Measurements from ENCODE around the gene ADNP. TPM values are rescaled to one million over a fixed set of nuclear protein-coding genes. Genes with fewer than 3 reads are reported as not detected.

The ADNP gene
- total RNA-seq, 1 experiment from 2014 or later: 143 TPM

DNA sequence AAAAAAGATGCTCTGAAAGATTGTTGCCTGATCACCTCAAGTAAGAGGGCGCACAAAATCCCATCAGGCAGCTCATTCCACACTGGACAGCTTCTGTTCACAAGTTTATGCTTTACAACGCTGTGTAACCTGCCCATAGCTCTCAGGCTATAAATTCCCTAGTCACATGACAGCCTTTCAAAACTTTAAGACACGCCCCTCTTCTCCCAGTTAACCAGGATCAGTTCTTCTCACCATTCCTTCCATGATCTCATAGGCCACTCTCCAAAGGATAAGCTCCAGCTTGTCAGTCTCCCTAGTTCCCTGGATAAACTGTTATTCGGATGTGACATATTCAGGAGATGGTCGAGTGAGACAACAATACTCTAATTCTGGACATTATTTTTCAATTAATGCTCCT lies 15.0 kb downstream of the ADNP start:
- no peak overlapping the region for H4K91ac ChIP-seq (ENCODE audit: insufficient read length, low read depth, low read length)
- no peak overlapping the region for H3K27ac ChIP-seq (ENCODE audit: insufficient read length, low read depth, low read length)
- peaks cover 11 to 68% (median 57%) of the 10 kb centered on the region in 3 experiments; a peak in 6 of 7 replicates for H3K36me3 Mint-ChIP-seq (ENCODE audit: insufficient read depth in 1 of 3, low read depth in 3 of 3)
- H4K8ac ChIP-seq (replicated peaks; ENCODE audit: insufficient read length, low read depth, low read length): no peak overlapping the region
- TF ChIP-seq, protein P1, sequence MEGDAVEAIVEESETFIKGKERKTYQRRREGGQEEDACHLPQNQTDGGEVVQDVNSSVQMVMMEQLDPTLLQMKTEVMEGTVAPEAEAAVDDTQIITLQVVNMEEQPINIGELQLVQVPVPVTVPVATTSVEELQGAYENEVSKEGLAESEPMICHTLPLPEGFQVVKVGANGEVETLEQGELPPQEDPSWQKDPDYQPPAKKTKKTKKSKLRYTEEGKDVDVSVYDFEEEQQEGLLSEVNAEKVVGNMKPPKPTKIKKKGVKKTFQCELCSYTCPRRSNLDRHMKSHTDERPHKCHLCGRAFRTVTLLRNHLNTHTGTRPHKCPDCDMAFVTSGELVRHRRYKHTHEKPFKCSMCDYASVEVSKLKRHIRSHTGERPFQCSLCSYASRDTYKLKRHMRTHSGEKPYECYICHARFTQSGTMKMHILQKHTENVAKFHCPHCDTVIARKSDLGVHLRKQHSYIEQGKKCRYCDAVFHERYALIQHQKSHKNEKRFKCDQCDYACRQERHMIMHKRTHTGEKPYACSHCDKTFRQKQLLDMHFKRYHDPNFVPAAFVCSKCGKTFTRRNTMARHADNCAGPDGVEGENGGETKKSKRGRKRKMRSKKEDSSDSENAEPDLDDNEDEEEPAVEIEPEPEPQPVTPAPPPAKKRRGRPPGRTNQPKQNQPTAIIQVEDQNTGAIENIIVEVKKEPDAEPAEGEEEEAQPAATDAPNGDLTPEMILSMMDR (conservative IDR thresholded peaks at IDR 0.05): no peak
- H3K4me1 ChIP-seq (ENCODE audit: insufficient read depth, low read length): peaks cover 5% of the 10 kb centered on the region; the same call in 1 of the 2 replicates
- H3K23me2 ChIP-seq (ENCODE audit: insufficient read length, low read depth, low read length, poor library complexity, severe bottlenecking): no peaks in the 10 kb centered on the region
- no peak overlapping the region for H2BK120ac ChIP-seq (ENCODE audit: low read depth, low read length, poor library complexity, severe bottlenecking)
- H3K18ac ChIP-seq (ENCODE audit: insufficient read length, low read depth, low read length): no peak overlapping the region
- no peaks in the 10 kb centered on the region for H3K9me3 ChIP-seq (ENCODE audit: control insufficient read depth, low read depth, low read length)
- H3K9me3 Mint-ChIP-seq: no peaks in the 10 kb centered on the region
- no peak overlapping the region for H2AFZ ChIP-seq (ENCODE audit: low read length)
- no peak overlapping the region for H3K14ac ChIP-seq (ENCODE audit: insufficient read depth, low read length)
- no peak overlapping the region for H4K5ac ChIP-seq (ENCODE audit: insufficient read length, low read depth, low read length)
- H3K79me1 ChIP-seq (ENCODE audit: insufficient read depth, low read depth, low read length, poor library complexity, severe bottlenecking): no peaks in the 10 kb centered on the region
- H3K4me2 ChIP-seq (ENCODE audit: insufficient read depth, insufficient read length, low read length): no peak overlapping the region
- no peaks in the 10 kb centered on the region for H3K27me3 Mint-ChIP-seq (ENCODE audit: low read depth)
- no peak overlapping the region for H3T11ph ChIP-seq (ENCODE audit: low read length)
- no peak overlapping the region for H2BK12ac ChIP-seq (ENCODE audit: insufficient read length, low read depth, low read length)
- H3K27ac Mint-ChIP-seq: peak overlapping the region in 1 of 3 experiments; percentile 53; a peak in 1 of 7 replicates
- H2BK5ac ChIP-seq (ENCODE audit: insufficient read length, low read length): no peak overlapping the region
- no peaks in the 10 kb centered on the region for H3K27me3 ChIP-seq (ENCODE audit: insufficient read depth, low read length)
- H2BK15ac ChIP-seq (ENCODE audit: low read depth, low read length): no peak overlapping the region
- no peak overlapping the region for H3K4ac ChIP-seq (ENCODE audit: low read depth, low read length)
- no peak overlapping the region for H3K56ac ChIP-seq (ENCODE audit: insufficient read length, low read depth, low read length)
- no CpG with 5 or more reads among the region's 5 CpGs for WGBS (ENCODE audit: extremely low coverage, insufficient read length, low lambda C conversion rate)
- H2AK5ac ChIP-seq (ENCODE audit: insufficient read length, low read length): no peak overlapping the region
- H3K4me1 Mint-ChIP-seq: peaks cover 58 to 66% of the 10 kb centered on the region in 2 experiments
- H3K23ac ChIP-seq (ENCODE audit: insufficient read length, low read depth, low read length): no peak overlapping the region
- no peaks in the 10 kb centered on the region for H4K20me1 ChIP-seq (ENCODE audit: control insufficient read depth, insufficient read depth, insufficient read length)
- DNase-seq: no peak
- H3K4me3 Mint-ChIP-seq: no peak overlapping the region
- H3K79me2 ChIP-seq (ENCODE audit: insufficient read depth, low read length): peaks cover 82% of the 10 kb centered on the region
- H3K9ac ChIP-seq (ENCODE audit: extremely low read depth, insufficient read length, low read length): no peak overlapping the region
- no peak overlapping the region for H2BK20ac ChIP-seq (ENCODE audit: low read depth, low read length, poor library complexity, severe bottlenecking)
